Muscle layer of duodenum (tissue), 2 donors: ENCODE measurements around the gene BMAL2.

Source experiments
- H3K27ac ChIP-seq: one replicate; pipeline ENCODE4 v1.7.0; 2013; ENCODE audit warnings: mild to moderate bottlenecking, low read length
- H3K27me3 ChIP-seq: one replicate; pipeline ENCODE4 v1.7.0; 2013; ENCODE audit warnings: low read depth, mild to moderate bottlenecking, control low read depth, low read length
- H3K36me3 ChIP-seq, 2 donors: one replicate each; pipeline ENCODE4 v1.7.0; 2013; ENCODE audit warnings: low read length in 2 of 2, control low read depth in 1 of 2, mild to moderate bottlenecking in 1 of 2; ENCODE audit not compliant: insufficient read depth in 2 of 2, control insufficient read depth in 1 of 2
- H3K4me1 ChIP-seq, 2 donors: one replicate each; pipeline ENCODE4 v1.7.0; 2013; ENCODE audit warnings: low read length in 2 of 2, mild to moderate bottlenecking in 2 of 2, control low read depth in 1 of 2, moderate library complexity in 1 of 2; ENCODE audit not compliant: insufficient read depth in 2 of 2, control insufficient read depth in 1 of 2
- H3K4me3 ChIP-seq, 2 donors: one replicate each; pipeline ENCODE4 v1.7.0; 2013; ENCODE audit warnings: low read length in 2 of 2, low read depth in 1 of 2, mild to moderate bottlenecking in 1 of 2
- H3K9me3 ChIP-seq, 2 donors: one replicate each; pipeline ENCODE4 v1.7.0; 2013; ENCODE audit warnings: low read length in 2 of 2, control low read depth in 1 of 2, mild to moderate bottlenecking in 1 of 2; ENCODE audit not compliant: control insufficient read depth in 1 of 2
- donor health status: healthy.

The BMAL2 gene

GRCh38 chr12:27332714-27333402 lies at the start of gene BMAL2:
TSS of gene BMAL2 (plus strand) at chr12:27332836. CDS start at chr12:27333073, 237 bp downstream.
- H3K27me3 ChIP-seq: no peaks in the 10 kb centered on the region
- H3K36me3 ChIP-seq: peaks cover under 1 to 3% of the 10 kb centered on the region in 2 donors
- H3K9me3 ChIP-seq: no peaks in the 10 kb centered on the region
- peaks cover 0 to 9% of the 10 kb centered on the region in 2 donors for H3K4me1 ChIP-seq
- peak within 1 kb of the TSS; percentile 29 for H3K27ac ChIP-seq
- peak within 1 kb of the TSS; percentile 74 to 76 for H3K4me3 ChIP-seq

GRCh38 chr12:27284021-27284420 lies 48.6 kb upstream of the BMAL2 start:
- Histone ChIP-seq H3K9me3 (no peaks in the 10 kb centered on the region), H3K27me3 (no peaks in the 10 kb centered on the region), H3K36me3 (peaks cover 0 to 12% of the 10 kb centered on the region in 2 donors), H3K27ac (peak overlapping the region; percentile 2), H3K4me3 (no peak overlapping the region), H3K4me1 (peaks cover 11 to 29% of the 10 kb centered on the region in 2 donors)

- H3K36me3 ChIP-seq: peaks cover 0 to 12% of the 10 kb centered on the region in 2 donors
- no peak overlapping the region for H3K4me3 ChIP-seq
- H3K27me3 ChIP-seq: no peaks in the 10 kb centered on the region
- H3K9me3 ChIP-seq: no peaks in the 10 kb centered on the region
- peak overlapping the region; percentile 2 for H3K27ac ChIP-seq
- H3K4me1 ChIP-seq: peaks cover 11 to 36% of the 10 kb centered on the region in 2 donors
Measured at GRCh38 chr12:27284751-27285150, 47.9 kb upstream of the BMAL2 start.

GRCh38 chr12:27285403-27285802 lies 47.2 kb upstream of the BMAL2 start:
- H3K4me1 ChIP-seq: peaks cover 7 to 37% of the 10 kb centered on the region in 2 donors
- no peaks in the 10 kb centered on the region for H3K27me3 ChIP-seq
- H3K27ac ChIP-seq: peak overlapping the region; percentile 26
- H3K4me3 ChIP-seq: no peak overlapping the region
- H3K9me3 ChIP-seq: no peaks in the 10 kb centered on the region
- peaks cover 0 to 12% of the 10 kb centered on the region in 2 donors for H3K36me3 ChIP-seq

GRCh38 chr12:27289414-27289813 lies 43.2 kb upstream of the BMAL2 start:
- H3K4me1 ChIP-seq: peaks cover 8 to 52% of the 10 kb centered on the region in 2 donors
- H3K27ac ChIP-seq: no peak overlapping the region
- no peaks in the 10 kb centered on the region for H3K9me3 ChIP-seq

GRCh38 chr12:27290501-27291168 lies 42.0 kb upstream of the BMAL2 start:
- H3K27ac ChIP-seq: no peak overlapping the region
- H3K4me1 ChIP-seq: peaks cover 4 to 43% of the 10 kb centered on the region in 2 donors
- no peaks in the 10 kb centered on the region for H3K27me3 ChIP-seq
- H3K4me3 ChIP-seq: no peak overlapping the region
- H3K9me3 ChIP-seq: no peaks in the 10 kb centered on the region
- peaks cover 0 to 6% of the 10 kb centered on the region in 2 donors for H3K36me3 ChIP-seq

More at GRCh38 chr12:27289414-27289813, 43.2 kb upstream of the BMAL2 start:
- Histone ChIP-seq H3K36me3 (peaks cover 0 to 12% of the 10 kb centered on the region in 2 donors), H3K27me3 (no peaks in the 10 kb centered on the region), H3K4me3 (no peak overlapping the region)

GRCh38 chr12:27291862-27292261 lies 40.8 kb upstream of the BMAL2 start:
- Histone ChIP-seq H3K4me1 (peaks cover 4 to 43% of the 10 kb centered on the region in 2 donors), H3K4me3 (no peak overlapping the region), H3K36me3 (no peaks in the 10 kb centered on the region), H3K9me3 (no peaks in the 10 kb centered on the region), H3K27me3 (no peaks in the 10 kb centered on the region), H3K27ac (no peak overlapping the region)

- no peak overlapping the region for H3K27ac ChIP-seq
Measured at GRCh38 chr12:27292718-27293117, 39.9 kb upstream of the BMAL2 start.

GRCh38 chr12:27293463-27293862 lies 39.2 kb upstream of the BMAL2 start:
- Histone ChIP-seq H3K27ac (no peak overlapping the region), H3K9me3 (no peaks in the 10 kb centered on the region), H3K4me3 (no peak overlapping the region), H3K27me3 (no peaks in the 10 kb centered on the region), H3K36me3 (peaks cover under 1 to 7% of the 10 kb centered on the region in 2 donors), H3K4me1 (peaks cover 4 to 49% of the 10 kb centered on the region in 2 donors)

More at GRCh38 chr12:27292718-27293117, 39.9 kb upstream of the BMAL2 start:
- Histone ChIP-seq H3K27me3 (no peaks in the 10 kb centered on the region), H3K36me3 (peaks cover 0 to 1% of the 10 kb centered on the region in 2 donors), H3K4me3 (no peak overlapping the region), H3K4me1 (peaks cover 4 to 46% of the 10 kb centered on the region in 2 donors), H3K9me3 (no peaks in the 10 kb centered on the region)

- H3K4me3 ChIP-seq: no peak overlapping the region
- no peak overlapping the region for H3K27ac ChIP-seq
- H3K27me3 ChIP-seq: no peaks in the 10 kb centered on the region
- peaks cover 11 to 14% of the 10 kb centered on the region in 2 donors for H3K36me3 ChIP-seq
- H3K9me3 ChIP-seq: no peaks in the 10 kb centered on the region
- H3K4me1 ChIP-seq: peaks cover 4 to 35% of the 10 kb centered on the region in 2 donors
Measured at GRCh38 chr12:27296674-27297073, 36.0 kb upstream of the BMAL2 start.

- no peaks in the 10 kb centered on the region for H3K9me3 ChIP-seq
- H3K27me3 ChIP-seq: no peaks in the 10 kb centered on the region
- peaks cover 0 to 31% of the 10 kb centered on the region in 2 donors for H3K4me1 ChIP-seq
- no peak overlapping the region for H3K4me3 ChIP-seq
- H3K27ac ChIP-seq: no peak overlapping the region
- H3K36me3 ChIP-seq: peaks cover 11 to 14% of the 10 kb centered on the region in 2 donors
Measured at GRCh38 chr12:27297566-27297965, 35.1 kb upstream of the BMAL2 start.
